Ishikawa (cell line): ENCODE data around the gene TSPAN11.

Experiments used
- CEBPB ChIP-seq: IDR thresholded peaks from 2 replicates; pipeline ENCODE4 v1.6.1; 2012
- EP300 ChIP-seq: IDR thresholded peaks from 2 replicates; pipeline ENCODE4 v1.6.1; 2012; ENCODE audit warnings: borderline replicate concordance
- FOXM1 ChIP-seq: IDR thresholded peaks from 2 replicates; pipeline ENCODE4 v1.6.1; 2012; ENCODE audit warnings: low read depth, borderline replicate concordance
- TAF1 ChIP-seq: IDR thresholded peaks from 2 replicates; pipeline ENCODE4 v1.6.1; 2012; ENCODE audit warnings: low read depth, mild to moderate bottlenecking
- USF1 ChIP-seq: IDR thresholded peaks from 2 replicates; pipeline ENCODE4 v1.6.1; 2012

DNA sequence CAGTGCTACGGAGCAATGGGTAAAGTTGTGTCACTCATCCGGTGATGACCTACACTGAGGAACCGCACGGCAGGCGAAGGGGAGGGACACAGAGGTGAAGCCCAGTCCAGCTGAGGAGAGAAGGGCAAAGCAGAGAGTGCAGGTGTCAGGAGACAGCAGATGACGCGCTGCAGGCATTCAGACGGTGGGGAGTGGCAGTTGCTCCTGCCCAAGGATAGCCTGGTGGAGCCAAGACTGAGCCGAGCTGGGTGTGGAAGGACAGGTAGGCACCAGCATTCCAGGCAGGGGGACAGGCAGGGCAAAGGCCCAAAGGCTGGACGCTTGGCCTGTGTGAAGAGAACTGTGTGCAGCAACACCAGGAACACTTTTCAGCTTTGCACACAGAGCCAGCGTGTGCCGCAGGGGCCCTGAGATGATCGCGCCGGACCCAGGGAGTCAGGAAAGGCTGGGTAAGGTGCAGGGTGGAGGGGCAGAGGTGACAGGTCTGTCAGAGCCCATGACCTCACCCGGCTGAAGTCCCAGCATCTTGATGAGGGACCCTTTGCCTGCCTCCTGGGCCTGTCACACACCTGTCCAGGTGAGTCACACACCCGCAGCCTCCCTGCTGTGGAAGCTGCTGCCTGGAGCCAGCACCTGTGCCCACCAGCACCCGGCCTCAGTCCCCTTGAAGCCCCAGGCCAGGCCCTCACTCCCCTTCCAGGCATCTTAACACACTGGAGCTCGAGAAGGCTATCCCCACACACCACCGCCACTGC, 48.4 kb downstream of the TSPAN11 start:
- TF ChIP-seq EP300, result no peak
- no peak for TF ChIP-seq TAF1
- no peak for TF ChIP-seq CEBPB
- TF ChIP-seq FOXM1, result no peak
- TF ChIP-seq USF1, result no peak
